ENCODE data around the gene ETF1. TPM values are rescaled to one million over a fixed set of nuclear protein-coding genes. Genes with fewer than 3 reads are reported as not detected.

The ETF1 gene
- total and polyA plus RNA-seq, 2 experiments from 2014 or later: 31.2 to 50.6 TPM

GRCh38 chr5:138527170-138527569 is 15.9 kb downstream of the ETF1 start:
- TF ChIP-seq CTCF (IDR thresholded peaks at IDR 0.05; ENCODE audit: low read depth, low read length): no peak
- Histone ChIP-seq H3K9me3 (ENCODE audit: low read depth) (no peaks in the 10 kb centered on the region), H3K4me1 (ENCODE audit: low read depth) (peaks cover 13% of the 10 kb centered on the region), H3K4me3 (no peak overlapping the region), H3K27me3 (no peaks in the 10 kb centered on the region), H3K27ac (peak overlapping the region; percentile 6), H3K36me3 (no peaks in the 10 kb centered on the region)
- no peak for DNase-seq (ENCODE audit: low read depth in 1 of 2, low spot score in 1 of 2)

GRCh38 chr5:138523406-138523805 is 19.6 kb downstream of the ETF1 start:
- no peaks in the 10 kb centered on the region for H3K36me3 ChIP-seq
- no peak for DNase-seq (ENCODE audit: low read depth in 1 of 2, low spot score in 1 of 2)
- no peak overlapping the region for H3K4me3 ChIP-seq
- H3K27ac ChIP-seq: no peak overlapping the region
- no peak for TF ChIP-seq CTCF (IDR thresholded peaks at IDR 0.05; ENCODE audit: low read depth, low read length)
- H3K9me3 ChIP-seq (ENCODE audit: low read depth): no peaks in the 10 kb centered on the region
- H3K4me1 ChIP-seq (ENCODE audit: low read depth): peaks cover 5% of the 10 kb centered on the region
- H3K27me3 ChIP-seq: no peaks in the 10 kb centered on the region

GRCh38 chr5:138520971-138521370 is 22.1 kb downstream of the ETF1 start:
- H3K27me3 ChIP-seq: no peaks in the 10 kb centered on the region
- H3K9me3 ChIP-seq (ENCODE audit: low read depth): no peaks in the 10 kb centered on the region
- no peak overlapping the region for H3K27ac ChIP-seq
- H3K4me3 ChIP-seq: no peak overlapping the region
- H3K4me1 ChIP-seq (ENCODE audit: low read depth): no peaks in the 10 kb centered on the region
- no peak for DNase-seq (ENCODE audit: low read depth in 1 of 2, low spot score in 1 of 2)
- H3K36me3 ChIP-seq: peaks cover 16% of the 10 kb centered on the region
- no peak for TF ChIP-seq CTCF (IDR thresholded peaks at IDR 0.05; ENCODE audit: low read depth, low read length)

- H3K9me3 ChIP-seq (ENCODE audit: low read depth): no peaks in the 10 kb centered on the region
- H3K36me3 ChIP-seq: peaks cover 46% of the 10 kb centered on the region
- no peaks in the 10 kb centered on the region for H3K27me3 ChIP-seq
- H3K4me1 ChIP-seq (ENCODE audit: low read depth): no peaks in the 10 kb centered on the region
- no peak for DNase-seq (ENCODE audit: low read depth in 1 of 2, low spot score in 1 of 2)
- no peak overlapping the region for H3K4me3 ChIP-seq
- no peak for TF ChIP-seq CTCF (IDR thresholded peaks at IDR 0.05; ENCODE audit: low read depth, low read length)
- no peak overlapping the region for H3K27ac ChIP-seq
Measured at GRCh38 chr5:138517437-138517836, 25.6 kb downstream of the ETF1 start.

GRCh38 chr5:138515556-138516245 is 27.3 kb downstream of the ETF1 start:
- DNase-seq (ENCODE audit: low read depth in 1 of 2, low spot score in 1 of 2): no peak
- Histone ChIP-seq H3K36me3 (peaks cover 59% of the 10 kb centered on the region), H3K4me3 (no peak overlapping the region), H3K9me3 (ENCODE audit: low read depth) (no peaks in the 10 kb centered on the region), H3K27me3 (no peaks in the 10 kb centered on the region), H3K27ac (peak overlapping the region; percentile 2), H3K4me1 (ENCODE audit: low read depth) (no peaks in the 10 kb centered on the region)
- no peak for TF ChIP-seq CTCF (IDR thresholded peaks at IDR 0.05; ENCODE audit: low read depth, low read length)
